Loucy (cell line): ENCODE results near the gene PIK3R1.

Experiments
- H2AFZ ChIP-seq: fragments of 200-600 bp; sonication (generic); 2 replicates; pipeline ENCODE4 v1.6.0; 2016; ENCODE audit warnings: antibody characterized with exemption, mild to moderate bottlenecking, low read length, moderate library complexity
- H3F3A ChIP-seq: fragments of 200-600 bp; 2 replicates; pipeline ENCODE4 v1.6.0; 2016; ENCODE audit warnings: antibody characterized with exemption, low read depth, mild to moderate bottlenecking
- H3K27me3 ChIP-seq: fragments of 200-600 bp; sonication (generic); 2 replicates; pipeline ENCODE4 v1.6.1; 2014; ENCODE audit warnings: low read length, mild to moderate bottlenecking; ENCODE audit not compliant: insufficient read depth, poor library complexity, severe bottlenecking
- H3K36me3 ChIP-seq: fragments of 200-600 bp; sonication (generic); 2 replicates; pipeline ENCODE4 v1.6.1; 2016; ENCODE audit warnings: low read length; ENCODE audit not compliant: insufficient read depth
- H3K4me1 ChIP-seq: fragments of 200-600 bp; sonication (generic); 2 replicates; pipeline ENCODE4 v1.5.1; 2014; ENCODE audit warnings: low read length, mild to moderate bottlenecking; ENCODE audit not compliant: insufficient read depth, poor library complexity, severe bottlenecking
- H3K4me2 ChIP-seq: fragments of 200-600 bp; sonication (generic); 2 replicates; pipeline ENCODE4 v1.6.0; 2014; ENCODE audit warnings: antibody characterized with exemption, low read length, low read depth, mild to moderate bottlenecking; ENCODE audit not compliant: poor library complexity, severe bottlenecking
- H3K4me3 ChIP-seq: fragments of 200-600 bp; sonication (generic); 2 replicates; pipeline ENCODE4 v1.5.1; 2014; ENCODE audit warnings: low read length, mild to moderate bottlenecking, mixed read lengths; ENCODE audit not compliant: poor library complexity, severe bottlenecking
- H3K79me2 ChIP-seq: fragments of 200-600 bp; sonication (generic); 2 replicates; pipeline ENCODE4 v1.6.1; 2014; ENCODE audit warnings: low read length; ENCODE audit not compliant: insufficient read depth
- H3K9ac ChIP-seq: fragments of 200-600 bp; sonication (generic); 2 replicates; pipeline ENCODE4 v1.6.0; 2014; ENCODE audit warnings: mild to moderate bottlenecking, low read depth, low read length, moderate library complexity; ENCODE audit not compliant: poor library complexity, severe bottlenecking
- H3K9me2 ChIP-seq: fragments of 200-600 bp; sonication (generic); replicated peaks from 2 replicates; pipeline ENCODE4 v1.6.1; 2016; ENCODE audit warnings: low read depth, low read length, mixed read lengths
- H3K9me3 ChIP-seq: fragments of 200-600 bp; sonication (generic); 2 replicates; pipeline ENCODE4 v1.6.1; 2014; ENCODE audit warnings: mild to moderate bottlenecking, antibody characterized with exemption, low read length, low read depth; ENCODE audit not compliant: insufficient read depth
- H4K20me1 ChIP-seq: fragments of 200-600 bp; sonication (generic); 2 replicates; pipeline ENCODE4 v1.6.0; 2014; ENCODE audit warnings: antibody characterized with exemption, low read length, mild to moderate bottlenecking; ENCODE audit not compliant: insufficient read depth, poor library complexity, severe bottlenecking
- CTCF ChIP-seq: fragments of 200-600 bp; sonication (generic); conservative IDR thresholded peaks from 2 replicates; pipeline ENCODE4 v1.5.1; 2014; ENCODE audit warnings: mild to moderate bottlenecking, antibody characterized with exemption, low read length
- EZH2phosphoT487 ChIP-seq: fragments of 200-600 bp; IDR thresholded peaks from 2 replicates; pipeline ENCODE4 v1.6.1; 2018; ENCODE audit warnings: antibody characterized with exemption, mild to moderate bottlenecking, moderate library complexity, borderline replicate concordance

The PIK3R1 gene

GRCh38 chr5:68333649-68334552 lies 118.3 kb downstream of the PIK3R1 start:
- TF ChIP-seq EZH2phosphoT487 (no peak), CTCF (no peak)
- Histone ChIP-seq H3K4me2 (no peak overlapping the region), H3K4me3 (no peak overlapping the region), H3K9ac (no peak overlapping the region), H3K9me2 (no peaks in the 10 kb centered on the region), H3K4me1 (peaks cover 51% of the 10 kb centered on the region), H3K79me2 (no peaks in the 10 kb centered on the region), H3K9me3 (no peaks in the 10 kb centered on the region), H3K27me3 (no peaks in the 10 kb centered on the region), H3F3A (peaks cover 4% of the 10 kb centered on the region; the same call in 1 of the 2 replicates), H4K20me1 (no peaks in the 10 kb centered on the region), H2AFZ (no peak overlapping the region), H3K36me3 (no peaks in the 10 kb centered on the region)

- peaks cover 4% of the 10 kb centered on the region; the same call in 1 of the 2 replicates for H3F3A ChIP-seq
- no peaks in the 10 kb centered on the region for H3K9me3 ChIP-seq
- H3K9ac ChIP-seq, result no peak overlapping the region
- no peaks in the 10 kb centered on the region for H3K27me3 ChIP-seq
- peaks cover 51% of the 10 kb centered on the region for H3K4me1 ChIP-seq
- no peaks in the 10 kb centered on the region for H3K36me3 ChIP-seq
- no peaks in the 10 kb centered on the region for H4K20me1 ChIP-seq
- H3K79me2 ChIP-seq, result no peaks in the 10 kb centered on the region
- no peak overlapping the region for H3K4me3 ChIP-seq
- TF ChIP-seq EZH2phosphoT487, result no peak
- TF ChIP-seq CTCF, result no peak
- no peak overlapping the region for H3K4me2 ChIP-seq
- H2AFZ ChIP-seq, result no peak overlapping the region
- no peaks in the 10 kb centered on the region for H3K9me2 ChIP-seq
Observed at GRCh38 chr5:68334553-68334886, 119.0 kb downstream of the PIK3R1 start.

DNA sequence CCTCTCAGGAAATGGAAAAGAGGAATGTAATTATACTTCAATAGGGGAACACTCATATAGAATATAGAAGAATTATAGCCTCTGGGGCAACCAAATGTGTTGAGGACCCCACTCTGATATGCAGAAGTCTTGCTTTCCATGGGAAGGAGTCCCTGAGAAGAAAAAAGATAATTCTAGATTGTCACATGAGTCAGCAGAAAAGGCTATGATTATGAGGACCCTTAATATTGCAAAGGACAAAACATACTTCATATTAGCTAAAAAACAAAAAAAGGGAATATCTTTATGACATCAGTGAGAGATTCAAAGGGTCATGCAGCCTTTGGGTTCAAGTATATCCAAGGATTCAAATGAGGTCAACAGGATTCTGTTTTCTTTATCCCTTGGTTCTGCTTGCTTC lies 119.5 kb downstream of the PIK3R1 start:
- H3K36me3 ChIP-seq, result no peaks in the 10 kb centered on the region
- TF ChIP-seq CTCF (no peak), EZH2phosphoT487 (no peak)
- peaks cover 4% of the 10 kb centered on the region; the same call in 1 of the 2 replicates for H3F3A ChIP-seq

More for the DNA sequence above, 119.5 kb downstream of the PIK3R1 start:
- Histone ChIP-seq H2AFZ (no peak overlapping the region), H3K9me3 (no peaks in the 10 kb centered on the region), H3K4me3 (no peak overlapping the region), H3K4me2 (no peak overlapping the region), H3K79me2 (no peaks in the 10 kb centered on the region), H3K9me2 (no peaks in the 10 kb centered on the region), H3K27me3 (no peaks in the 10 kb centered on the region), H3K4me1 (peaks cover 50% of the 10 kb centered on the region), H4K20me1 (no peaks in the 10 kb centered on the region), H3K9ac (no peak overlapping the region)
